Ovary (tissue), 9 donors: ENCODE results near the gene CTTN. TPM values are rescaled to one million over a fixed set of nuclear protein-coding genes. Genes with fewer than 3 reads are reported as not detected.

ENCODE experiments used
- DNase-seq, 5 donors: peaks; one replicate each; pipeline ENCODE4 v3.0.0-alpha.2; 2019 to 2020
- H3K27ac ChIP-seq, 2 donors: fragments of 200-600 bp; one replicate each; pipeline versions ENCODE4 v1.5.1 to v1.8.0; 2019 to 2022
- H3K27me3 ChIP-seq: fragments of 200-600 bp; one replicate; pipeline ENCODE4 v1.8.0; 2022
- H3K36me3 ChIP-seq: fragments of 200-600 bp; sonication (generic); one replicate; pipeline ENCODE4 v1.5.1; 2019
- H3K4me1 ChIP-seq: one replicate; pipeline ENCODE4 v1.8.1; 2013; ENCODE audit warnings: mild to moderate bottlenecking, moderate library complexity; ENCODE audit not compliant: insufficient read depth
- H3K4me3 ChIP-seq: fragments of 200-600 bp; sonication (generic); one replicate; pipeline ENCODE4 v1.5.1; 2017
- H3K9me3 ChIP-seq, 2 donors: fragments of 200-600 bp in 1 of 2; sonication (generic) in 1 of 2; one replicate each; pipeline versions ENCODE4 v1.5.1 to v1.8.1; 2013 to 2019; ENCODE audit warnings: mild to moderate bottlenecking in 1 of 2, moderate library complexity in 1 of 2
- CTCF ChIP-seq, 3 donors: fragments of 450-650 bp in 2 of 3; fragments of 200-600 bp in 1 of 3; IDR thresholded peaks; one replicate each; pipeline versions ENCODE4 v1.5.1 to v1.8.0; 2016 to 2022; ENCODE audit warnings: antibody characterized with exemption in 3 of 3, mild to moderate bottlenecking in 1 of 3
- EP300 ChIP-seq: sonication (generic); formaldehyde crosslinking; IDR thresholded peaks from one replicate; pipeline ENCODE4 v1.6.1; 2017; ENCODE audit warnings: antibody characterized with exemption
- POLR2A ChIP-seq: fragments of 450-650 bp; IDR thresholded peaks from one replicate; pipeline ENCODE4 v1.6.1; 2017; ENCODE audit warnings: antibody characterized with exemption, mild to moderate bottlenecking, moderate library complexity
- WGBS, 3 donors: extraction: QIAGEN DNeasy Blood & Tissue Kit in 1 of 3; methylation state at CpG; one replicate each; pipeline versions ENCODE4 v1.1.5 to v1.1.7; 2013 to 2017; 5-methylcytosine and 5-hydroxymethylcytosine counted together
- intact Hi-C, 4 donors: fragments of 100-400 bp; cut with DNase I; formaldehyde crosslinking; loops; one replicate each; pipeline versions ENCODE4 v1.11.0 to v1.15.1; 2022 to 2023
- polyA plus RNA-seq, 2 donors: library from polyadenylated mRNA; stranded (reverse); fragments of 200-250 nt in 1 of 2; fragments of 350-450 nt in 1 of 2; fragmentation: Illumina TruSeq in 1 of 2; extraction: RNeasy Lipid Tissue Mini Kit (QIAGEN cat#74804) in 1 of 2; gene quantifications; one replicate each; pipeline ENCODE4 v1.2.3, GENCODE V29; 2013 to 2014
- total RNA-seq, 7 donors: library from RNA; depleted of rRNA in 2 of 7; stranded (reverse); fragments of >200 nt in 2 of 7; fragmentation: NEBNext Ultra II Directional in 3 of 7; extraction: Animal tissue kit (Norgen Biotek cat#: 25700) in 3 of 7; gene quantifications; one replicate each; pipeline versions ENCODE4 v1.1.0 to v1.2.4, GENCODE V29; 2016 to 2023
- donor health status: DM: no; HTN: no; CAD: no; lungs with moderate emphysema.
- donor health status: DM: no; HTN: no; CAD: no.
- donor health status: Bipolar disorder and iron deficiency.
- donor health status: DM: yes; HTN: yes; CAD: no.
- donor health status: DM: no; HTN: no; CAD: no.
- donor health status: DM: yes; HTN: yes; CAD: no.

CTTN gene
- total and polyA plus RNA-seq, 9 donors, result 129 to 321 (median 205) TPM

GRCh38 chr11:70402016-70402415, 3.7 kb downstream of the CTTN start:
- no peaks in the 10 kb centered on the region for H3K9me3 ChIP-seq
- H3K27ac ChIP-seq, result no peak overlapping the region
- intact Hi-C loops, result no loop called here
- WGBS, 3 donors, result 86 to 88% (median 86%) methylated on average over 10 of the region's 10 CpGs
- TF ChIP-seq CTCF (IDR thresholded peaks at IDR 0.05) (no peak), POLR2A (no peak), EP300 (no peak)
- no peaks in the 10 kb centered on the region for H3K36me3 ChIP-seq
- DNase-seq, result no peak
- H3K4me3 ChIP-seq, result no peak overlapping the region
- no peaks in the 10 kb centered on the region for H3K27me3 ChIP-seq
- H3K4me1 ChIP-seq, result peaks cover 11% of the 10 kb centered on the region

- no peaks in the 10 kb centered on the region for H3K27me3 ChIP-seq
- intact Hi-C loops, result no loop called here
- no peak for TF ChIP-seq CTCF (IDR thresholded peaks at IDR 0.05)
- no peak for TF ChIP-seq POLR2A
- no peak overlapping the region for H3K4me3 ChIP-seq
- 69 to 86% (median 70%) methylated on average over 1 of the region's 1 CpG for WGBS, 3 donors
- H3K9me3 ChIP-seq, result no peaks in the 10 kb centered on the region
- H3K36me3 ChIP-seq, result no peaks in the 10 kb centered on the region
- peaks cover 10% of the 10 kb centered on the region for H3K4me1 ChIP-seq
- DNase-seq, result no peak
- H3K27ac ChIP-seq, result no peak overlapping the region
These were observed 4.4 kb downstream of the CTTN start for GRCh38 chr11:70402685-70403084.

- no peak for DNase-seq
- intact Hi-C loops, result no loop called here
These were observed 5.9 kb downstream of the CTTN start for GRCh38 chr11:70404244-70404643.

GRCh38 chr11:70405679-70406395, 7.5 kb downstream of the CTTN start:
- 88 to 89% (median 89%) methylated on average over 20 of the region's 20 CpGs for WGBS, 3 donors
- intact Hi-C loops, result no loop called here
- H3K9me3 ChIP-seq, result no peaks in the 10 kb centered on the region
- H3K4me1 ChIP-seq, result peaks cover under 1% of the 10 kb centered on the region
- no peak overlapping the region for H3K4me3 ChIP-seq
- H3K36me3 ChIP-seq, result no peaks in the 10 kb centered on the region
- no peak for DNase-seq
- no peaks in the 10 kb centered on the region for H3K27me3 ChIP-seq
- H3K27ac ChIP-seq, result no peak overlapping the region
- TF ChIP-seq POLR2A (no peak), CTCF (IDR thresholded peaks at IDR 0.05) (no peak), EP300 (no peak)

More at GRCh38 chr11:70404244-70404643, 5.9 kb downstream of the CTTN start:
- 88 to 94% (median 90%) methylated on average over 11 of the region's 11 CpGs for WGBS, 3 donors
- Histone ChIP-seq H3K27me3 (no peaks in the 10 kb centered on the region), H3K9me3 (no peaks in the 10 kb centered on the region), H3K36me3 (no peaks in the 10 kb centered on the region), H3K4me3 (no peak overlapping the region), H3K4me1 (peaks cover 10% of the 10 kb centered on the region), H3K27ac (no peak overlapping the region)
- TF ChIP-seq CTCF (IDR thresholded peaks at IDR 0.05) (no peak), POLR2A (no peak), EP300 (no peak)
